NCI-H226 (cell line): ENCODE measurements around the gene AP1S2.
"Not testable (repeated sequence)": the region's sequence is repeated elsewhere in the genome, so short reads cannot be mapped to it uniquely, and the experiment has no call there.

Experiments
- DNase-seq: peaks from one replicate; pipeline ENCODE4 v3.0.0-alpha.2; 2015

Gene AP1S2

DNA sequence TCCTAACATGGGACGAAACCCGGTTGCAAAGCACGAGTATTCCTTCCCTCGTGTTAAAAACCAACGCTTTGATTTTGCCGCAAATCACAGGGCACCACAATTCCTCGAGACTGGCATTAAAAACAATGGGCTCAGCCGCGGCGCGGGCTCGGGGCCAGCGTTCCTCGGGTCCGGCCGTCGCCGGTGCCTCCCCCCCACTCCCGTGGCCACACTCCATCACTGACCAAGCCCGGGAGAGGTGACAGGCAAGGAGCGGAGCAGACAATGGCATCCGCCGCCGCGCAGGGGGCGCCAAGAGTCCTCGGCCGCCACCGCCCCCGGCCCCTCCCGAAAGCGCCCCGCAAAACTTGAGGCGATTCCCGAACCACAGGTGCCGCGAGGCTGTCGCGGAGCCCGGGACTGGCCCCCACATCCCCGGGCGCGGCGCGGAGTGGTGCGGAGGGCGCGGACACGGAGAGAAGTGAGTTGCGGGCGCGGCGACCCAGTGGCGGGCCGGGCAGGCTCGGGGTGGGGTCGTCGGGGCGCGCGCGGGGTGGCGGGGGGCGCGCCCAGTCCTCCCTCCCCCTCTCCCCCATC, 445 bp downstream of the AP1S2 start:
- DNase-seq, result no peak

DNA sequence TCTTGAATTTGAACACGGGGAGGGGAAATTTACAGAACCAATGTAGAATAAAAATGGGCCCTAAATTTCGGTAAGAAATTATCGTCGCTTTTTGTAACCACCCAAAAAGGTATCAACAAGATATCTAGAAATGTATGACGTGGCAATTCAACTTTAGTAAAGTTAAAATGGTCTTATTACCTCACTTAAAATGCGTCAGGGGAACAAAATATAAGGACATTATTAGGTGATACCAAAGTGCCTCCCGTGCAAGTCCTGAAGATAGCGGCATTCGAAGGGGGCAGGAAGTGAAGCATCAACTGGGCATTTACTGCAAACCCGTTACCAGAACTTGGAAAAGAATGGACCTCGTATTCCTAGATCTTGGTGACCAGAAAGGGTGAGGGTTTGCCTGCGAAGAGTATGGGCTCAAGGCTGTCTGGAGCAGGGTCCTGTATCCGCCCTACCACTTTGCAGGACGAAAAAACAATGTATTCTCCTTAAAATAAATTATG, 980 bp downstream of the AP1S2 start:
- no peak for DNase-seq

DNA sequence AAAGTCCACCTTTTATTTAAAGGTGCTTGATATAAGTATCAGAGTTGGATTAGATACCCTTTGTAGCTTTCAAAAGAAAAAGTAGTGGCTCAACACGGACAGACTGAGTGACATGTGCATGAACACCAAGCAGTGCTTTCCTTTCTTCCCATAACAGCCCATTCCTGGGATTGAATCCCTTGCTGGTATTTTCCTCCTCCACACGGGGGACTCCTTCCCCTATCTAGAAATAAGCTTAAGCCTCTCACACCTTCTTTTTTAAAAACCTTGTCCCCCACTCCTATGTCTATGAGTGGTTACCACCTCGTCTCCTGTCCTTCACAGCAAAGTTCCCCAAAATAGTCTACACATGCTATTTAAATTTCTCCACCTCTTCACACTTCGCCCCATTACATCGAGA, 5.1 kb downstream of the AP1S2 start:
- DNase-seq, result no peak

DNA sequence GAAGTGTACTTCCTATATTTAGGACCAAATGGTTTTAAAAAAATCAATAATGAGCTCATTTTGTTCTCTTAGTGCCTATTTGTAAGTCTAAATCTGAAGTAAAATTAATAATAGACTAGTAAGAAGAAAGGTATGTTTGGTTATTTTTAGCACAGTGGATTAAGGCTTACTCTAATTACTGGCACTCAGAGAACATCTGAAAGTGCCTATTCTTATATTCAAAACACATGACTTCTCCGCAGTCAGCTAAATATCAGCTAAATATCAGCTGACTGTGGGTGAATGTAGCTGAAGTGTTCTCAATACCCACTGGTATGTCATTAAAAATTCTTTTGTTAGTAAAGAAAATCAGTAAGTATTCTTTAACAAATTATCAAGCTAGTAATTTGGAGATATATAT, 6.0 kb downstream of the AP1S2 start:
- no peak for DNase-seq

DNA sequence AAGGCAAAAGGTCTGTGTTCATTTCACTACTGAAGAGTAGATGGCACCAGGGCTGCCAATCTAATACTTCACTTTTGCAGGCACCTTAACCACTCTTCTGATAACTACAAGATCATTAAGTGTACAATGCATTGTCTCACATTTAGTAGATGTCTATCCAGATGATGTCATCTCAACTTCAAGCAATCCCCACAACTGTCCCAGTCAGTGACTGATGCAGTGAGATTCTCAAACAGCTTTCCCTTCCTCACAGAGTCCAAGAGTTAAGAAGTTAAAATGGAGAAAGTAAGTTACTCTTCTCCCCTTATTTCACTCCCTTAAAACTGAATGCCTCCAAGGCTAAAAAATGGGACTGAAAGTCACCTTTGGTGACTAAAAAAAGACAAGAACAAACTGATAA, 10.7 kb downstream of the AP1S2 start:
- DNase-seq, result no peak

DNA sequence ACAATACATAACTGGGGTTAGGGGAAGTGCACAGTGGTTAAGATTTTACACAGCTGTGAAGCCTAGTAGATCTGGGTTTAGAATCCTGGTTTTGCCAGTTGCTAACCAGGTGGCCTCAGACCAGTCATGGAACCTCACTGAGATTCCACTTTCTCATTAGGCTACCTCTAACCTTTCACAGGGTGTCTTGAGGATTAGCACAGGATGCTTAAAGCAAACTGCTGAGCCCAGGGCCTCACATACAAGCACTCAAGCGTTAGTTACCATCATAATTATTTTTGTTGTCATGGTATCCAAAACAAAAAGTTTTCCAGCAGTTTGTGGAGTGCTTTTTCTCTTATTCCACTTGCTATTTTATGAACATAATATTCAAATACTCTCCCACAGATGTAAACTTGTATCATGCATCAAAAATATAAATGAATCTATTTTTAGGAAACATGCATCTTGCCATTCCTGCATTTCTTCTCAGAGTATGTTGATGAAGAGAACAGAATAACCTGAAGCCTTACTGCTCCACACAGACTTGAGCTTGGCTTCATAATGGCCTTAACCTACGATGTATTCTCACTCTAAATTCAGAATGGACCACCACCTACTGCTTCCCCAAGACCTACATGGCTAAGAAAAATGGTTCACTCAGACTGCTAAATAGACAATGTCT, 12.6 kb downstream of the AP1S2 start:
- DNase-seq, result no peak

DNA sequence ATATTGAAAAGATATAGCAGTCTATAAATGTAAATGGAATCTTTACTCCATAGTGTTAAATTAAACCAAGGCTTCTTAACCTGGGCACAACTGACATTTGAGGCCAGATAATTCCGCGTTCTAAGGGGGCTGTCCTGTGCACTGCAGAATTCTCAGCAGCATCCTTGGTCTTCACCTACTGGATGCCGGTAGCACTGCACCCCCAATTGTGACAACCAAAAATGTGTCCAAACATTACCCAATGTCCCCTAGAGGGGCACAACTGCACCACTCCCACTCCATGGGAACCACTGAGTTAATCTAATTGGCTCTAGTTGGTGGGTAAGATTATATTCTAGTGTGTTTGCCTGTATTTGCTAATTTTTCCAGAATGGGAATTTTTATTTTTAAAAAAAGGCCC, 16.6 kb downstream of the AP1S2 start:
- no peak for DNase-seq

DNA sequence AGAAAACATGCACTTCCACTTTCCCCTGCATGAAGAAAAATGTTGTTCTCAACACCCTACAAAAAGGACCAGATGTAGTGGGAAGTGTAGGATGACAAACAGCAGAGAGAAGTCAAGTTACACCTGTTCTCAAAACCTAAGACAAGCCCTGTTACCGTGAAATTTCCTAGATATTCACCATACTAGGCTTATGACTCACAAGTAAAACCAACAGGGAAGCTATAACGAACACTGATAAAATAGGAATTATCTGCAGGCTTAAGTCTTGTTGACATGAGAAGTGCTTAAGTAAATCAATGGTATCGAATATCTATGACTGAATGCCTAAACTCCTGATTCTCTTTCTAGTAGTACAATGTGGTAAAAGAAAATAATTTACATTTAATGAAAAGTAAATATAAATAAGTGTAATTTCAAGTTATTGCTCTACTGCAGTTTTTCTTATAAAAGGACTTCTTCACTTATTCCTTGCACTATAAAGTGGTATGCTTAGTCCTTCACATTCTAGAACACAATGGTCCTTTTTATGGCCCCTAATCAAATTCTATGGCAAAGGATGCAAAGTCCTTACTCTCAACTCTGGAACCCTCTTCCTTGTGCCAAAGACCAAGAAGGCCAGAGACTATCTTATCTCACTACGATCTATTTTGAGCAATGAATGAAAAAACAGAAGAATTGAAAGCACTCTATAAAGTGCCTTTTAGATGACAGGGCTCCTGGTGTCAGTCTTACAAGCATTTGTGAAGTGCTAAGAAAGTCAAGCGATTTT, 19.6 kb downstream of the AP1S2 start:
- no peak for DNase-seq

DNA sequence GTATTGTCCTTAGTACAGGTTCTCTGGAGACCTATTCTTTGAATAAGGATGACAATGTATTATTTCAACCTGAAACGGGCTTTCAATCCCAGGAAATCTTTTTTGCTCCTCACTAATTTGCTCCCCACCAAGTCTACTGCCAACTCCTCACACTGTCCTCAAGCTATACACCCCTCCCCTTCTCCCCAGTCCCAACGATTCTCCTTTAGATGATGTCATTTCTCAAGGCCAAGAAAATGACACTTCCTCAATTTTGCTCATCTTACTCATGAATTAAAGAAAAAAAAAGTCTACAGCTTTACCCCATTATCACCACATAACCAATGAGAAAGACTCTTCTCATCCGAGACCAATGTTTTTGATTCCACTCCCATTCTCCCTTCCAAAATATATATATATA, 20.6 kb downstream of the AP1S2 start:
- DNase-seq, result no peak

DNA sequence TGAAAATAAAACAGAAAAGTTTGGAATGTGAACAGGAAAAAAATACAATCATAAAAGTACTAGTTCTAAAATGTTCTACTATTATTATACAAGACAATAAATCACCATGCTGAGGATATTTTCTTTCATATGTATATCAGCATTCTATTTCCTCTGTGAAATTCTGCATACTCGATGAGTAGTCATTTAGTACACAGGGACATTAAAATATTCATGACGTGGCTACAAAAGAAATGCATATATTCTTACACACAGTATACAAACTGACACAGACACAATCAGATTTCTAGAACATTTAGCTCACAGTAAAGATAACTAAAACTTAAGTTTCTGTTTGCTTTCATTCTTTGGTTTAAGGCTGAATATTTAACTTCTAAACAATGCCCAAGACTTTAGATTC, 23.3 kb downstream of the AP1S2 start:
- DNase-seq, result not testable (repeated sequence)

DNA sequence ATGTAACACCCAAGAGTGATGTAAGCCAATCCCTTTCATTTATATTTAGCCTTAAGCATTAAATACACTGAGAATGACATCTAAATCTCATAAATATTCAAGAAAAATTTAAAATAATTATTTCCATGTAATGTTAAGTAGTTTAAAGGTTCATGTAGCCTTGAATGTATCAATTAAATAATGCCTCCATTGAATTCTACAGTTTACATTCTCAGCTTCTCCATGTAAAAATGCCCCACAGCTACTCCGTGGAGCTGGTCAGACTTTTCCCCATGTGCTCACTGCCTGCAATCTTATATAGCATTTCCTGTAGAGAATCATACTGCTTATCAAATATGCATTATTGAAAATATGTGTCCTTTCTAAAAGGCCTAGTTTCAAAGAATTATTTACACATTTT, 25.4 kb downstream of the AP1S2 start:
- DNase-seq, result no peak

DNA sequence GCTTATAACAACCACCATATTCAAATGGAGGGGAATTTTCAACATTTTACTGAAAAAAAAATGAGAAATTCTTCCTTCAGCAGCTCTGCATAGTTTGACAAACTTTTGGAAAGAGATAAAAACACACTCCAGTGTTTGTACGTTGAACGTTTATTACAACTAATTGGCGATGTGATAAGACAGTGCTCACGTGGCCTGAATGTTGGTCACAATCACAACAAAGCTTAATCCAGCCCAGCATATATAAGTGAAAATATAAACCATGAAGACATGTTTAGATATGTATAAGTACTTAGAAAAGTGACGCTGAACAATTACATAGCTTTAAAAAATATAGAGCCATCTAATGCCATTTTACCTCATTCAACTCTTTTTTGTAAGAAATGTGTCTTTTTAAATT, 28.7 kb downstream of the AP1S2 start:
- DNase-seq, result no peak

DNA sequence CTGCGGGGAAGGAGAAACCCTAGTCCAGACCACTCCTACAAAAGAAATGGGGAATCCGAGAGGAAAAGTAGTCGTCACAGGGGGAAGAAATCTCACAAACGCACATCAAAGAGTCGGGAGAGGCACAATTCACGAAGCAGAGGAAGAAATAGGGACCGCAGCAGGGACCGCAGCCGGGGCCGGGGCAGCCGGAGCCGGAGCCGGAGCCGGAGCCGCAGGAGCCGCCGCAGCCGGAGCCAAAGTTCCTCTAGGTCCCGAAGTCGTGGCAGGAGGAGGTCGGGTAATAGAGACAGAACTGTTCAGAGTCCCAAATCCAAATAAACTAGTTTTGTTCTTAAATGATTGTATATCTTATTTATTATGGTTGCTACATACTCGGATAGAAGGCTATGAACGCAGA, 31.7 kb downstream of the AP1S2 start:
- DNase-seq, result no peak

DNA sequence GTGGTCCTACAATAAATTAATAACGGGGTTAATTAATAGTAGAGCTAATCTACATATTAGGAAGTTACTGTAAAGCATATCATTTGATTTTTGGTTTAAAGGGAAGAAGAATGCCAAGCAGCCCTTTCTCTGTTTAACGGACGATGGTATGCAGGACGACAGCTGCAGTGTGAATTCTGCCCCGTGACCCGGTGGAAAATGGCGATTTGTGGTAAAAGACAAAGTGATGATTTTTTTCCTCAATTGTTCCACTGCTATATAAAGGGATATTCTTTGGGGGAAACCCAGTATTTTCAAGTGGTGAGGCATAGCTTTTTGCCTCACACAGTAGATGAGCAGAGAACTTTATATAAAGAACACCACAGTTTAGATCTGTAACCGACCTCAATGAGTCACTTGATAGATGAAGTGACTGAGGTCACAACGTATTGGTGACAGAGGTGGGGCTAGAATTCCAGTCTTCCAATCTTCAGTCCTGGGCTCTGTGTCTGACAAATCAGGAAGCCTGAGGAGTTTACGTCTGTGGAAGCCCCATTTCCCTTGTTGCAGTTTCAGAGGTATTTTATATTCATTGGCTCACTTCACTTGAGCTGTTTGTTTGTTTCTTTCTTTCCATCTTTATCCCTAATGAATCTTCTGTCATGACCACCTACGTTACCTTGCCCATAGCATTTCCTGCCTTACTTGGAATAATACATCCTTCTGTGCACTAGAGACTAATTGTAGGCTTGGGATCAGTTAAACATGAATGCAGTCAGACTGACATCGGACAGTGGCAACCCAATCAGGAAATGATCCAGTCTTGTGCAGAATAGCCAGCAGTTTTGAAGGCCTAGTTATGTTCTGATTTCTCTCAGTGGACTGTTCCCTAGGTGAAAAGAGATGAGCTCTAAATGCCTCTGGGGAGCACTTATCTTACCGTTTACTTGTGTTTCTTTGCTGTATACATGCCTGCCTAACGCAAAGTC, 34.2 kb downstream of the AP1S2 start:
- DNase-seq, result no peak

DNA sequence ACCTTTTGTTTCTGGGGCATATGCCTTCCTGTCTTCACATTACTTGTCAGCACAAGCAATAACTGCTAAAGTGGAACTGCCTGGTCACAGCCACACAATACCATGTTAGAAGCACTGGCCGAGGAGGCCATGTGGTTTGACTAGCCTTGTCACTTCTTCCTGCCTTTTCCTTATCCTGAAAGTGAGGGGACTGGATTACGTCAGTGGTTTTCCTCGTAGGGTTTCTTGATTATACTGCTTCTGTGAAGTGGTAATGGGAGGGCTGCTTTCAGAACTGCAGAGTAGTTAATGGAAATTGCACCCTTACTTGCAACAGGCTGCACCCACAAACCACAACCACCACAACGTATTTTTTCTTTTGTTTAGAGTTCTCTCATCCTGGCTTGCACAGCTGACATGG, 37.7 kb downstream of the AP1S2 start:
- no peak for DNase-seq

DNA sequence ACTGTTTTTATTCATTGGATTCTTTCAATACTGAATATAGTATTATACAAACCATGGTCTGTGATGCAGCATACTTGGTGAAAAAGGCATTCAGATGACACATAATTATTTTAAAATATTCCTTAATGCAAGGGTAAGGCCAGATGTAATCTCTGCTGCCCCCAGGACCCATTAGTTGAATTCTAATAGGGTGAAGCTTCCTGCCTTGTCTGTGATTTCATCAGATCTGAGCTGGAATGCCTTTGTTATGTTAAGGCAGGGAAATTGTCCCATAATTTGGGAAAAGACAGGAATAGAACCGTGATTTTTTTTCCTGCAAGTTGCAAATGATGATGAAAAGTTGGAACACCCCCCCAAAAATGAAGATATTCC, 38.2 kb downstream of the AP1S2 start:
- no peak for DNase-seq

DNA sequence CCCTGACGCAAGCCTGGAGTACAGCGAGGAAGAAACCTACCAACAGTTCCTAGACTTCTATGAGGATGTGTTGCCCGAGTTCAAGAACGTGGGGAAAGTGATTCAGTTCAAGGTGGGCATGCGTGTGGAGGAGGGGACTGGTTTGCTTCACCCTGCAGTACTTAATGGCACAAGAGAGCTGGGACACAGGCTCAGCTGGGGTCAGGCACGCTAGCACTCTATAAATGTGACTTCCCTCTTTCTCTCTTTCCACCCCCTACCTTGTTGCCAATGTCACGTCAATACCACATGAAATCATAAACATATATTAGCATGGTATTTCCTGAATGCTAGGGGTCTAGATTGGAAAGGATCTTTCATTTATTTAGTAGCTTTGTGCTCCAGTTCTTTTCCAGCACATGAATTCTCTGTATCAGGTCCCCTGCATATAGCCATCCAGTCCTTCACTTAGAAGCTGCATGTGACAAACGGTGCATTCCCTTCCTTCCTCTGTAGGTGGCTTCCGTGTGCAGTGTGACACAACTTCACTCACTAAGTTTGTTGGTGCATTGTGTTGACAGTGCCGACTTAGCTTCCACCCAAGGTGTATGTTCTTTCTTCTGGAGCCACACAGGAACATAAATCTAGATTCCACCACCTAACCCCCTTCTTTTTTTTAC, 38.7 kb downstream of the AP1S2 start:
- no peak for DNase-seq

DNA sequence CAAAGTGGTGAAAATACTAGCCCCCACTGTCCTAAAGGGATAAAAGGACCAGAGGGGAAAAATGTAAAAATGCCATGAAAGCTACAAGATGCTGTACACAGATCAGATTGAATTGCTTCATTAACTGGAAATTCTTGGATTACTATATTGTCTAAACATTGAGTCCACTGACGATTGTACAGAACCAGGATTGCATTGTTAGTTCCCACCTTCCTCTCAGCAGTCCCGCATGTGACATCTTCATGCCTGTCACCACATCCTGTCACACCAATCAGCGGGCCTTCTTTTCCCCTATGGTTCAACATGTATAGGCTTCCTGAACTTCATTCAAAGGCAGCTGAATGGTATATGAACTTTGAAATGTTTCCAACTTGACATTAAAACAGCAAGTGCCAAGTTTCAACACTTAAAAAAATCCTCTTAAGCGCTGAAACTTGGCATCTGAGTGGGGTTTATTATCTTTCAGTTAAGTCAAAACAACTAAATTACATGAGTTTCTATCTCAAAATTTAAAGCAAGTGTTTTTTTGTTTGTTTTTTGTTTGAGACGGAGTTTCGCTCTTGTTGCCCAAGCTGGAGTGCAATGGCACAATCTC, 39.7 kb downstream of the AP1S2 start:
- no peak for DNase-seq

DNA sequence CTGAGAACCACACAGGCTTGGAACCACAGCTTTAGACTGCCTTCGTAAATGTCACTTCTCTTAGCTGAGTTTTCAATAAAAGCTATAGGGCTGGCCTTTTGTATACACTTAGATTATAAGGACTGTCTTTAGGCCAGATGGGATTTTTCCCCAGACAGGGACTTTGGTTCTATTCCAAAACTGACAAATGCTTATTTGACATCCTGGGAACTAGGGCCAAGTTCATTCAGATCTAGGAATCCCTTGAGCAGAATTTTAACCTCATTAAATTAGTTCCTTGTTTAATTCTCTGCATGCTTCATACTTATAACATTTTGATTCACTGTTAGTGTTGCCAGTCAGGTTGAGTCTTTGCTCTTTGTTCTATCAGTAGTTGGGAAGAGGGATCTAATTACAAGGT, 41.2 kb downstream of the AP1S2 start:
- DNase-seq, result no peak

DNA sequence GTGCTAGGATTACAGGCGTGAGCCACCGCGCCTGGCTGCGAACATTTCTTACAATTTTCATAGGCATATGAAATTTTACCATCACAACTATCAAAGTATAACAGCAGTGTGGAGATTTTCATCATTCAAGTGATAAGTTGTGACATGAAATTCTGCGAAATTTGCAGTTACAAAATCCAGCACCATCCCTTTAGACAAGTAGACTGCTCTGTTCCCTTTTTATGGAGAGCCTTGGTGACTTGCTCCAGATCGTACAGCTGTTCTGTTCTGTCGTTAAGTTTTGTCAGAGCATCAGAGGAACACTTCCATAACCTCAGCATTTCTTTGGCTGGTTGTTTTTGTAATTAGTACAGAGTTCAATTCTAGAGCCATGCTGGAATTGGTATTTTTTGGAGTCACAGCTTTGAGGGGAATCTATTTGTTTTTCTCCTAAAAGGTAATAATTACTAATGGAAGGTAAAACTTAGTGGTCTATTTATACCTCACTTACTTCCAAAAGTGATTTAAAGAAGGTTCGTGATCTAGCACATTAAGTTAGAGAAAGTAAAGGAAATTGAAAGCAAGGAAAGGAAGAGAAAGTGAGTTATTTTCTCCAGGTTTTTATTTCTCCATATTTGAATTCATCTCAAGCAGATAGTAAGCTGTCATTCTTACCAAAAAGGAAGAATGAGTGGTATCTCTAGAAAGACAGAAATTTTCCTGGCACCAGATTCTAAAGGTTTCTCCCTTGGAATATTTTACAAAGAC, 42.2 kb downstream of the AP1S2 start:
- DNase-seq, result no peak

DNA sequence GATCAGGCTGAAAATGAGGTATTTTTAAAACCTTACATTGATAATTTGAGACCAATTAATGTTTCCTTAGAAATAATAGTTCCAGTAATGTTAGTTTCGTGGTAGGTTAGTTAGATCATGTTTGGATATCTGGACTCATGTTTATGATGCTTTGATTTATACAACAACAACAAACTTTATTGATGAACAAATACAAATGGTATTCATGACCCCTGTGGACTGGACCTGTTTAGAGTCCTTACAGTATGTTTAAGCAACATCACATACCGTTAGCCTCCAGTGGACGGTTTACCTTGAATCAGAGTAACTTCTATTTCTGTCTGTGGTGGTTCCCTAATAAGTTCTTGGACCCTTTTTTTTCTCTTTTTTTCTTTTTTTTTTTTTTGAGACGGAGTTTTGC, 46.4 kb downstream of the AP1S2 start:
- DNase-seq, result no peak
